HK-2 (cell line): ENCODE data around the gene IRS1.

ENCODE experiments used
- DNase-seq: peaks from one replicate; pipeline ENCODE4 v3.0.0-alpha.2; 2018; ENCODE audit not compliant: unreplicated experiment

IRS1 gene

GRCh38 chr2:226725126-226725860, 74.3 kb downstream of the IRS1 start:
- no peak for DNase-seq

- DNase-seq = no peak
These were observed 78.1 kb downstream of the IRS1 start for GRCh38 chr2:226721541-226721940.

- DNase-seq = no peak
These were observed 78.7 kb downstream of the IRS1 start for GRCh38 chr2:226720948-226721347.

- no peak for DNase-seq
These were observed 81.9 kb downstream of the IRS1 start for GRCh38 chr2:226717719-226718118.

GRCh38 chr2:226716126-226716525, 83.5 kb downstream of the IRS1 start:
- no peak for DNase-seq

- no peak for DNase-seq
These were observed 84.2 kb downstream of the IRS1 start for GRCh38 chr2:226715347-226715990.

- DNase-seq = no peak
These were observed 86.7 kb downstream of the IRS1 start for GRCh38 chr2:226712941-226713340.

GRCh38 chr2:226711606-226712296, 87.9 kb downstream of the IRS1 start:
- DNase-seq = no peak

GRCh38 chr2:226707499-226707898, 92.1 kb downstream of the IRS1 start:
- DNase-seq = no peak

- no peak for DNase-seq
These were observed 93.7 kb downstream of the IRS1 start for GRCh38 chr2:226705965-226706364.

GRCh38 chr2:226705133-226705886, 94.3 kb downstream of the IRS1 start:
- no peak for DNase-seq

- DNase-seq = no peak
These were observed 96.1 kb downstream of the IRS1 start for GRCh38 chr2:226703514-226703913.

- no peak for DNase-seq
These were observed 97.2 kb downstream of the IRS1 start for GRCh38 chr2:226702376-226702775.

GRCh38 chr2:226701052-226701451, 98.6 kb downstream of the IRS1 start:
- no peak for DNase-seq

GRCh38 chr2:226699321-226699720, 100.3 kb downstream of the IRS1 start:
- DNase-seq = peak; percentile 14

- DNase-seq = no peak
These were observed 100.9 kb downstream of the IRS1 start for GRCh38 chr2:226698671-226699070.

- DNase-seq = no peak
These were observed 104.9 kb downstream of the IRS1 start for GRCh38 chr2:226694586-226695284.

- no peak for DNase-seq
These were observed 105.5 kb downstream of the IRS1 start for GRCh38 chr2:226694149-226694548.

- no peak for DNase-seq
These were observed 106.1 kb downstream of the IRS1 start for GRCh38 chr2:226693521-226693920.

GRCh38 chr2:226692521-226693126, 107.0 kb downstream of the IRS1 start:
- DNase-seq = no peak

GRCh38 chr2:226691255-226691654, 108.4 kb downstream of the IRS1 start:
- DNase-seq = no peak
